Measurements from ENCODE around the gene NT5DC3.

NT5DC3 gene

DNA sequence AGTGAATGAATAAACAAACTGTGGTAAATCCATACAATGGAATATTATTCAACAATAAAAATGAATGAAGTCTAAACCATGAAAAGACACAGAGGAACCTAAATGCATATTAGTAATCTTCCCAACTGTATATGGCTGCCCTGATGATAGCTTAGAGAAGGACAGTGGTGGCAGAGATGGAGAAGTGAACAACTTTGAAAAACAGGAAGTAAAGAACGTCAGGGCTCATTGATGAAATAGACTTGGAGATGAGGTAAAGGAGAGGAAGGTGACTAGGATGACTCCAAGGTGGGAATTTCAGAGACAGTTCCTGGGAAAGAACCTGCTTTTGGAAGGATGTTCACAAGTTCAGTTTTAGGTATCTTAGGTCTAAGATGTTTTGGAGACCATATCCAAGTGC, 36.3 kb upstream of the NT5DC3 start:
- POLR2A ChIA-PET: no interaction called here
- TF ChIP-seq HDGF (IDR thresholded peaks at IDR 0.05; ENCODE audit: borderline replicate concordance) (no peak), FOXK2 (IDR thresholded peaks at IDR 0.05) (no peak), NFRKB (IDR thresholded peaks at IDR 0.05) (no peak), ARNT (IDR thresholded peaks at IDR 0.05) (no peak), FOXM1 (IDR thresholded peaks at IDR 0.05; ENCODE audit: borderline replicate concordance) (no peak), BHLHE40 (IDR thresholded peaks at IDR 0.05; ENCODE audit: borderline replicate concordance) (no peak), TARDBP (IDR thresholded peaks at IDR 0.05) (no peak), L3MBTL2 (conservative IDR thresholded peaks at IDR 0.05) (no peak), ZNF384 (IDR thresholded peaks at IDR 0.05) (no peak), CTBP1 (IDR thresholded peaks at IDR 0.05; ENCODE audit: borderline replicate concordance) (no peak), SP1 (IDR thresholded peaks at IDR 0.05) (no peak), SUZ12 (IDR thresholded peaks at IDR 0.05) (no peak), ELF4 (IDR thresholded peaks at IDR 0.05) (no peak)
- TF ChIP-seq, protein P1, sequence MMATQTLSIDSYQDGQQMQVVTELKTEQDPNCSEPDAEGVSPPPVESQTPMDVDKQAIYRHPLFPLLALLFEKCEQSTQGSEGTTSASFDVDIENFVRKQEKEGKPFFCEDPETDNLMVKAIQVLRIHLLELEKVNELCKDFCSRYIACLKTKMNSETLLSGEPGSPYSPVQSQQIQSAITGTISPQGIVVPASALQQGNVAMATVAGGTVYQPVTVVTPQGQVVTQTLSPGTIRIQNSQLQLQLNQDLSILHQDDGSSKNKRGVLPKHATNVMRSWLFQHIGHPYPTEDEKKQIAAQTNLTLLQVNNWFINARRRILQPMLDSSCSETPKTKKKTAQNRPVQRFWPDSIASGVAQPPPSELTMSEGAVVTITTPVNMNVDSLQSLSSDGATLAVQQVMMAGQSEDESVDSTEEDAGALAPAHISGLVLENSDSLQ (IDR thresholded peaks at IDR 0.05): no peak
- no peak for DNase-seq (ENCODE audit: extremely low spot score)
- CTCF ChIA-PET: no interaction called here

DNA sequence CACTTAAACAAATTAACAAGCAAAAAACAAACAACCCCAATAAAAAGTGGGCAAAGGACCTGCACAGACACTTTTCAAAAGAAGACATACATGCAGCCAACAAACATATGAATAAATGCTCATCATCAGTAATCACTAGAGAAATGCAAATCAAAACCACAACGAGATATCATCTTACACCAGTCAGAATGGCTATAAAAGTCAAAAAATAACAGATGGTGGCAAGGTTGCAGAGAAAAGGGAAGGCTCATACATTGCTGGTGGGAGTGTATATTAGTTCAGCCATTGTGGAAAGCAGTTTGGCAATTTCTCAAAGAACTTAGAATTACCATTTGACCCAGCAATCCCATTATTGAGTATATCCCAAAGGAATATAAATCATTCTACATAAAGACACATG, 34.6 kb upstream of the NT5DC3 start:
- CTCF ChIA-PET: no interaction called here
- no peak for TF ChIP-seq FOXM1 (IDR thresholded peaks at IDR 0.05; ENCODE audit: borderline replicate concordance)
- TF ChIP-seq TARDBP (IDR thresholded peaks at IDR 0.05): no peak
- TF ChIP-seq SUZ12 (IDR thresholded peaks at IDR 0.05): no peak
- no peak for TF ChIP-seq ELF4 (IDR thresholded peaks at IDR 0.05)
- no peak for TF ChIP-seq NFRKB (IDR thresholded peaks at IDR 0.05)
- TF ChIP-seq FOXA1 (IDR thresholded peaks at IDR 0.05): no peak
- TF ChIP-seq CTBP1 (IDR thresholded peaks at IDR 0.05; ENCODE audit: borderline replicate concordance): no peak
- TF ChIP-seq ARNT (IDR thresholded peaks at IDR 0.05): no peak
- TF ChIP-seq HDGF (IDR thresholded peaks at IDR 0.05; ENCODE audit: borderline replicate concordance): no peak
- TF ChIP-seq ZNF384 (IDR thresholded peaks at IDR 0.05): no peak
- TF ChIP-seq, protein P1 (IDR thresholded peaks at IDR 0.05): no peak
- TF ChIP-seq BHLHE40 (IDR thresholded peaks at IDR 0.05; ENCODE audit: borderline replicate concordance): no peak
- TF ChIP-seq LEF1 (IDR thresholded peaks at IDR 0.05; ENCODE audit: borderline replicate concordance): no peak
- no peak for TF ChIP-seq SP1 (IDR thresholded peaks at IDR 0.05)
- no peak for TF ChIP-seq L3MBTL2 (conservative IDR thresholded peaks at IDR 0.05)
- TF ChIP-seq FOXK2 (IDR thresholded peaks at IDR 0.05): no peak
- DNase-seq (ENCODE audit: extremely low spot score): no peak
- POLR2A ChIA-PET: no interaction called here

GRCh38 chr12:103868215-103868614, 27.2 kb upstream of the NT5DC3 start:
- TF ChIP-seq HDGF (IDR thresholded peaks at IDR 0.05; ENCODE audit: borderline replicate concordance) (no peak), FOXK2 (IDR thresholded peaks at IDR 0.05) (no peak), LEF1 (IDR thresholded peaks at IDR 0.05; ENCODE audit: borderline replicate concordance) (no peak), BHLHE40 (IDR thresholded peaks at IDR 0.05; ENCODE audit: borderline replicate concordance) (no peak), FOXA1 (IDR thresholded peaks at IDR 0.05) (no peak), L3MBTL2 (conservative IDR thresholded peaks at IDR 0.05) (no peak), FOXM1 (IDR thresholded peaks at IDR 0.05; ENCODE audit: borderline replicate concordance) (no peak), CTBP1 (IDR thresholded peaks at IDR 0.05; ENCODE audit: borderline replicate concordance) (no peak), ZNF384 (IDR thresholded peaks at IDR 0.05) (no peak), ELF4 (IDR thresholded peaks at IDR 0.05) (no peak), SP1 (IDR thresholded peaks at IDR 0.05) (no peak), ARNT (IDR thresholded peaks at IDR 0.05) (no peak), NFRKB (IDR thresholded peaks at IDR 0.05) (no peak), SUZ12 (IDR thresholded peaks at IDR 0.05) (no peak)
- TF ChIP-seq, protein P1 (IDR thresholded peaks at IDR 0.05): no peak
- POLR2A ChIA-PET: no interaction called here
- no peak for DNase-seq (ENCODE audit: extremely low spot score)
- CTCF ChIA-PET: interaction anchor here (0.6 kb wide), 1 partner anchor 10 kb away, joined by 4 read pairs; no protein-coding TSS in a partner anchor

- TF ChIP-seq LEF1 (IDR thresholded peaks at IDR 0.05; ENCODE audit: borderline replicate concordance) (no peak), ARNT (IDR thresholded peaks at IDR 0.05) (no peak), ELF4 (IDR thresholded peaks at IDR 0.05) (no peak), ZNF384 (IDR thresholded peaks at IDR 0.05) (no peak)
- ChIA-PET POLR2A (no interaction called here), CTCF (no interaction called here)
- no peak for DNase-seq (ENCODE audit: extremely low spot score)
Observed at GRCh38 chr12:103865151-103865730, 24.2 kb upstream of the NT5DC3 start.

- no peak for TF ChIP-seq NFRKB (IDR thresholded peaks at IDR 0.05)
- TF ChIP-seq HDGF (IDR thresholded peaks at IDR 0.05; ENCODE audit: borderline replicate concordance): no peak
- no peak for TF ChIP-seq FOXM1 (IDR thresholded peaks at IDR 0.05; ENCODE audit: borderline replicate concordance)
- no peak for TF ChIP-seq SUZ12 (IDR thresholded peaks at IDR 0.05)
- no peak for TF ChIP-seq TARDBP (IDR thresholded peaks at IDR 0.05)
- no peak for TF ChIP-seq ELF4 (IDR thresholded peaks at IDR 0.05)
- no peak for TF ChIP-seq ARNT (IDR thresholded peaks at IDR 0.05)
- TF ChIP-seq SP1 (IDR thresholded peaks at IDR 0.05): no peak
- no peak for TF ChIP-seq ZNF384 (IDR thresholded peaks at IDR 0.05)
- TF ChIP-seq CTBP1 (IDR thresholded peaks at IDR 0.05; ENCODE audit: borderline replicate concordance): no peak
- TF ChIP-seq FOXK2 (IDR thresholded peaks at IDR 0.05): no peak
- TF ChIP-seq, protein P1 (IDR thresholded peaks at IDR 0.05): no peak
- TF ChIP-seq LEF1 (IDR thresholded peaks at IDR 0.05; ENCODE audit: borderline replicate concordance): no peak
- TF ChIP-seq BHLHE40 (IDR thresholded peaks at IDR 0.05; ENCODE audit: borderline replicate concordance): no peak
- no peak for TF ChIP-seq FOXA1 (IDR thresholded peaks at IDR 0.05)
- no peak for DNase-seq (ENCODE audit: extremely low spot score)
- POLR2A ChIA-PET: no interaction called here
- CTCF ChIA-PET: interaction anchor here (0.6 kb wide), 1 partner anchor 304 kb away, joined by 3 read pairs; no protein-coding TSS in a partner anchor
Observed at GRCh38 chr12:103864710-103865109, 23.7 kb upstream of the NT5DC3 start.

Measured in HEK293T (cell line).